ENCODE results near the gene SLC22A3. TPM values are rescaled to one million over a fixed set of nuclear protein-coding genes. Genes with fewer than 3 reads are reported as not detected.

Gene SLC22A3
- not detected for total RNA-seq

GRCh38 chr6:160348223-160349019, at the start of gene SLC22A3:
TSS of gene SLC22A3 (plus strand) at chr6:160348378. CDS start at chr6:160348420, 42 bp downstream.

Other genes starting within 250 kb of the SLC22A3 start
- gene SLC22A1, start 226.6 kb upstream of the SLC22A3 start, total RNA-seq = under 1 TPM; 0.50 to 0.60 TPM
- gene SLC22A2, start 89.6 kb upstream of the SLC22A3 start, total RNA-seq = not detected